Glutamatergic neuron (in vitro differentiated cells): ENCODE results near the gene DLG2. TPM values are rescaled to one million over a fixed set of nuclear protein-coding genes. Genes with fewer than 3 reads are reported as not detected.

Experiments used
- DNase-seq: peaks from one replicate; pipeline ENCODE4 v3.0.0; 2022
- H3K27ac Mint-ChIP-seq: one replicate; pipeline ENCODE4 v1.8.0; 2020; ENCODE audit warnings: mild to moderate bottlenecking, mixed read lengths, inconsistent platforms; ENCODE audit not compliant: unreplicated experiment
- H3K27me3 Mint-ChIP-seq: one replicate; pipeline ENCODE4 v1.8.0; 2020; ENCODE audit warnings: mild to moderate bottlenecking, moderate library complexity, mixed read lengths, inconsistent platforms; ENCODE audit not compliant: unreplicated experiment
- H3K36me3 Mint-ChIP-seq: one replicate; pipeline ENCODE4 v1.8.0; 2020; ENCODE audit warnings: mild to moderate bottlenecking, mixed read lengths, inconsistent platforms; ENCODE audit not compliant: unreplicated experiment
- H3K4me1 Mint-ChIP-seq: one replicate; pipeline ENCODE4 v1.8.0; 2020; ENCODE audit warnings: mild to moderate bottlenecking, low read depth, mixed read lengths, inconsistent platforms; ENCODE audit not compliant: unreplicated experiment
- H3K4me3 Mint-ChIP-seq: one replicate; pipeline ENCODE4 v1.8.0; 2020; ENCODE audit warnings: mild to moderate bottlenecking, mixed read lengths, inconsistent platforms; ENCODE audit not compliant: unreplicated experiment
- H3K9me3 Mint-ChIP-seq: one replicate; pipeline ENCODE4 v1.8.0; 2020; ENCODE audit warnings: mild to moderate bottlenecking, moderate library complexity, mixed read lengths, inconsistent platforms; ENCODE audit not compliant: unreplicated experiment
- CTCF ChIP-seq: fragments of 200-600 bp; sonication (generic); IDR thresholded peaks from one replicate; pipeline ENCODE4 v1.5.0; 2021; ENCODE audit not compliant: partially characterized antibody, unreplicated experiment
- total RNA-seq: library from RNA; stranded (reverse); fragmentation: NEBNext Ultra II Directional; extraction: Animal tissue kit (Norgen Biotek cat#: 25700); gene quantifications from one replicate; pipeline ENCODE4 v1.2.1, GENCODE V29; 2021; ENCODE audit not compliant: unreplicated experiment

The DLG2 gene
- total RNA-seq, 1 donor from 2014 or later = 2.9 TPM

- no peaks in the 10 kb centered on the region for H3K36me3 Mint-ChIP-seq
- no peak for TF ChIP-seq CTCF
- H3K9me3 Mint-ChIP-seq = no peaks in the 10 kb centered on the region
- no peak overlapping the region for H3K4me3 Mint-ChIP-seq
- no peaks in the 10 kb centered on the region for H3K4me1 Mint-ChIP-seq
- no peak for DNase-seq
- no peak overlapping the region for H3K27ac Mint-ChIP-seq
- no peaks in the 10 kb centered on the region for H3K27me3 Mint-ChIP-seq
Measured at GRCh38 chr11:84514436-84514835, 1112.7 kb downstream of the DLG2 start.

- no peak for TF ChIP-seq CTCF
- Mint-ChIP-seq H3K36me3 (no peaks in the 10 kb centered on the region), H3K9me3 (no peaks in the 10 kb centered on the region), H3K27me3 (no peaks in the 10 kb centered on the region), H3K27ac (no peak overlapping the region), H3K4me1 (no peaks in the 10 kb centered on the region), H3K4me3 (no peak overlapping the region)
- no peak for DNase-seq
Measured at GRCh38 chr11:84503503-84503902, 1123.6 kb downstream of the DLG2 start.

- H3K36me3 Mint-ChIP-seq = no peaks in the 10 kb centered on the region
- no peak overlapping the region for H3K27ac Mint-ChIP-seq
- no peaks in the 10 kb centered on the region for H3K4me1 Mint-ChIP-seq
- no peak for DNase-seq
- H3K27me3 Mint-ChIP-seq = no peaks in the 10 kb centered on the region
- TF ChIP-seq CTCF = no peak
- H3K9me3 Mint-ChIP-seq = no peaks in the 10 kb centered on the region
- H3K4me3 Mint-ChIP-seq = no peak overlapping the region
Measured at GRCh38 chr11:84501750-84502149, 1125.4 kb downstream of the DLG2 start.

GRCh38 chr11:84497981-84498411 is 1129.1 kb downstream of the DLG2 start:
- H3K27me3 Mint-ChIP-seq = no peaks in the 10 kb centered on the region
- TF ChIP-seq CTCF = no peak
- no peaks in the 10 kb centered on the region for H3K4me1 Mint-ChIP-seq
- no peak overlapping the region for H3K4me3 Mint-ChIP-seq
- H3K27ac Mint-ChIP-seq = no peak overlapping the region
- DNase-seq = no peak
- no peaks in the 10 kb centered on the region for H3K36me3 Mint-ChIP-seq
- H3K9me3 Mint-ChIP-seq = no peaks in the 10 kb centered on the region

GRCh38 chr11:84497181-84497580 is 1130.0 kb downstream of the DLG2 start:
- no peaks in the 10 kb centered on the region for H3K9me3 Mint-ChIP-seq
- TF ChIP-seq CTCF = no peak
- H3K27ac Mint-ChIP-seq = no peak overlapping the region
- H3K4me1 Mint-ChIP-seq = no peaks in the 10 kb centered on the region
- no peaks in the 10 kb centered on the region for H3K36me3 Mint-ChIP-seq
- H3K27me3 Mint-ChIP-seq = no peaks in the 10 kb centered on the region
- no peak for DNase-seq
- no peak overlapping the region for H3K4me3 Mint-ChIP-seq
